HepG2 (cell line): ENCODE data around the gene PTPRD. TPM values are rescaled to one million over a fixed set of nuclear protein-coding genes. Genes with fewer than 3 reads are reported as not detected.

Experiments
- ATAC-seq: fragments of 200-7000 bp; cut with Tn5 transposase; 3 replicates; pipeline ENCODE4 v1.9.1; 2020; ENCODE audit warnings: mild to moderate bottlenecking, moderate library complexity
- BruUV-seq: library from RNA; stranded (reverse); fragments of 400-500 nt; replicated peaks from 2 replicates; lab custom pipeline; 2021; lab: Mats Ljungman, UMichigan
- CTCF ChIA-PET: fragments of 300-600 bp; formaldehyde crosslinking; extraction: SDS; loops from one replicate; lab custom pipeline; 2021; ENCODE audit warnings: low total read pairs, inconsistent platforms, low intra/inter-chr PET ratio; lab: Yijun Ruan, JAX
- POLR2A ChIA-PET: fragments of 350-600 bp; sonication (Branson Sonifier 250); formaldehyde crosslinking; loops from one replicate; lab custom pipeline; 2020; ENCODE audit warnings: antibody characterized with exemption, inconsistent platforms; lab: Yijun Ruan, JAX
- DNase-seq: peaks from one replicate; pipeline ENCODE4 v3.0.0-alpha.2; 2015; ENCODE audit warnings: low spot score
- FAIRE-seq: peaks from 3 replicates; lab custom pipeline; 2011; peaks lifted over from hg19 to GRCh38; lab: Jason Lieb, UNC
- H2AFZ ChIP-seq: one replicate; pipeline ENCODE4 v1.6.1; 2011; ENCODE audit warnings: low read length, inconsistent platforms
- H3K27ac ChIP-seq: fragments of 300-600 bp; 3 replicates; pipeline ENCODE4 v1.8.0; 2011; ENCODE audit warnings: mixed run types, mild to moderate bottlenecking, mixed read lengths, low read length, inconsistent platforms; ENCODE audit not compliant: insufficient read depth; ENCODE audit errors: extremely low read length
- H3K27me3 ChIP-seq, 2 experiments: fragments of 200-600 bp in 1 of 2; 2 replicates in 1 of 2; 3 replicates in 1 of 2; pipeline versions ENCODE4 v1.6.0 to v1.8.0; 2011; ENCODE audit warnings: low read length in 2 of 2, mild to moderate bottlenecking in 2 of 2, moderate library complexity in 2 of 2, inconsistent platforms in 1 of 2; ENCODE audit not compliant: insufficient read depth in 2 of 2, control insufficient read depth in 1 of 2
- H3K36me3 ChIP-seq, 2 experiments: fragments of 200-600 bp in 1 of 2; replicated peaks in 1 of 2; 2 replicates in 1 of 2; 3 replicates in 1 of 2; pipeline versions ENCODE4 v1.5.1 to v1.8.0; 2011; ENCODE audit warnings: low read length in 2 of 2, inconsistent platforms in 1 of 2; ENCODE audit not compliant: insufficient read depth in 2 of 2, control insufficient read depth in 1 of 2
- H3K4me1 ChIP-seq: 2 replicates; pipeline ENCODE4 v1.5.1; 2012; ENCODE audit warnings: low read length, inconsistent platforms; ENCODE audit not compliant: insufficient read depth
- H3K4me2 ChIP-seq: 2 replicates; pipeline ENCODE4 v1.6.0; 2011; ENCODE audit warnings: low read depth, low read length, inconsistent platforms
- H3K4me3 ChIP-seq, 3 experiments: fragments of 200-600 bp in 1 of 3; sonication (generic), shearing (Covaris generic) in 1 of 3; replicated peaks in 1 of 3; 2 replicates each; pipeline ENCODE4 v1.5.1; 2011 to 2016; ENCODE audit warnings: low read length in 3 of 3, inconsistent platforms in 2 of 3, low read depth in 2 of 3, mild to moderate bottlenecking in 2 of 3, control low read depth in 1 of 3, mixed read lengths in 1 of 3; ENCODE audit not compliant: insufficient read depth in 1 of 3
- H3K79me2 ChIP-seq: one replicate; pipeline ENCODE4 v1.6.1; 2011; ENCODE audit warnings: low read length, inconsistent platforms; ENCODE audit not compliant: insufficient read depth
- H3K9ac ChIP-seq: 2 replicates; pipeline ENCODE4 v1.6.0; 2011; ENCODE audit warnings: mild to moderate bottlenecking, low read depth, low read length, inconsistent platforms; ENCODE audit not compliant: insufficient read depth
- H3K9me3 ChIP-seq: 2 replicates; pipeline ENCODE4 v1.5.1; 2012; ENCODE audit warnings: mild to moderate bottlenecking, low read length
- H4K20me1 ChIP-seq: 2 replicates; pipeline ENCODE4 v1.6.0; 2011; ENCODE audit warnings: inconsistent platforms, mild to moderate bottlenecking, low read length, moderate library complexity; ENCODE audit not compliant: insufficient read depth
- ETV5 ChIP-seq: IDR thresholded peaks from 2 replicates; pipeline ENCODE4 v1.6.1; 2018; ENCODE audit warnings: missing biosample characterization, missing genetic modification reagents, inconsistent platforms, borderline replicate concordance
- KAT2B ChIP-seq: fragments of 150-350 bp; IDR thresholded peaks from 2 replicates; pipeline ENCODE4 v1.6.1; 2014; ENCODE audit warnings: low read depth, low read length, borderline replicate concordance
- MED8 ChIP-seq: sonication (generic); formaldehyde crosslinking; IDR thresholded peaks from 2 replicates; pipeline ENCODE4 v1.8.1; 2023; ENCODE audit warnings: mild to moderate bottlenecking, missing genetic modification reagents; ENCODE audit not compliant: insufficient replicate concordance
- NFATC3 ChIP-seq: sonication (generic); formaldehyde crosslinking; IDR thresholded peaks from 2 replicates; pipeline ENCODE4 v1.5.1; 2020; ENCODE audit warnings: mild to moderate bottlenecking, missing genetic modification reagents
- PRDM10 ChIP-seq: sonication (generic); formaldehyde crosslinking; IDR thresholded peaks from 2 replicates; pipeline ENCODE4 v1.4.0; 2020; ENCODE audit warnings: low read depth, missing genetic modification reagents
- TFAP4 ChIP-seq: sonication (generic); IDR thresholded peaks from 2 replicates; pipeline ENCODE4 v1.6.1; 2016; ENCODE audit warnings: low read depth, borderline replicate concordance
- ZBTB20 ChIP-seq: sonication (generic); formaldehyde crosslinking; IDR thresholded peaks from 2 replicates; pipeline ENCODE4 v1.8.1; 2023; ENCODE audit warnings: missing genetic modification reagents, low read depth, mild to moderate bottlenecking, borderline replicate concordance
- ZNF17 ChIP-seq: sonication (generic); formaldehyde crosslinking; IDR thresholded peaks from 2 replicates; pipeline ENCODE4 v1.5.0; 2020; ENCODE audit warnings: mild to moderate bottlenecking, missing genetic modification reagents
- WGBS: methylation state at CpG from one replicate; pipeline ENCODE4 v1.1.6; 2017; ENCODE audit warnings: low lambda C conversion rate; 5-methylcytosine and 5-hydroxymethylcytosine counted together
- in situ Hi-C: cut with HindIII; loops from 2 replicates; pipeline ENCODE4 v1.10.0; 2017; ENCODE audit warnings: low pct_unique_long_range_greater_than_20kb; ENCODE audit not compliant: extremely low pct_ligation_motif_present
- intact Hi-C: fragments of 100-400 bp; cut with micrococcal nuclease; formaldehyde crosslinking; loops from one replicate; pipeline ENCODE4 v1.10.0; 2022; ENCODE audit not compliant: unreplicated experiment
- polyA plus RNA-seq, 8 experiments: library from polyadenylated mRNA; depleted of rRNA in 3 of 8; stranded (reverse) in 7 of 8; unstranded in 1 of 8; fragments of >200 nt; fragmentation: Illumina TruSeq in 4 of 8; extraction: Trizol in 4 of 8; gene quantifications; 2 replicates each; pipeline versions ENCODE4 v1.2.1 to v1.2.3, GENCODE V29; 2011 to 2016; ENCODE audit warnings: low read depth in 4 of 8, missing spikeins in 1 of 8, mixed read lengths in 1 of 8; ENCODE audit not compliant: insufficient read depth in 1 of 8
- total RNA-seq, 5 experiments: library from RNA; depleted of rRNA; stranded (reverse); fragments of >200 nt; fragmentation: Illumina TruSeq; extraction: Trizol; gene quantifications; 2 replicates each; pipeline ENCODE4 v1.2.3, GENCODE V29; 2016; ENCODE audit warnings: low read depth in 1 of 5

The PTPRD gene
- total and polyA plus RNA-seq, 2 of the 13 experiments (the other 11 are each of a cell fraction or from before 2014, with no cell fraction given): 0.05 TPM; not detected in 1

DNA sequence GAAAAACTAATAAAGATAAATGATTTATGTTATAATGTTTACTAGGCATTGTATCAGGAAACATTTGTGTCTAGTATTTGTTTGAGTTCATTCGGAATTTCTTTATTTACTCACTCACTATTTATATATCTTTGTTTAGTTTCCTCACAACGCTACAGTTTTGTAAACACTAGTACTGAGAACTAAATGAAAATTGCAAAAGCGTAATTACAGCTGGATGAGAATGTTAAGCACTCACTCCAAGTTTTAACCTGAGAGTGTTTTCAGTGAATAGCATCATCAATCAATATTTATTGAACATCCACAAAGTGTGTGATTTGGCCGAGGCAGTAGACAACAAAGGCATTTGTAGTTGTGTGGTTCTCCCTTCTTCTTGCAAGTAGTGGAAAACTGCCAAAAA lies 1843.6 kb downstream of the PTPRD start:
- POLR2A ChIA-PET: no interaction called here
- in situ Hi-C loops: no loop called here
- Histone ChIP-seq H3K27ac (no peak overlapping the region), H3K9ac (no peak overlapping the region), H3K36me3 (no peaks in the 10 kb centered on the region), H4K20me1 (no peaks in the 10 kb centered on the region), H3K4me2 (no peak overlapping the region), H3K4me1 (no peaks in the 10 kb centered on the region), H3K79me2 (no peaks in the 10 kb centered on the region), H3K27me3 (no peaks in the 10 kb centered on the region)
- no peak for ATAC-seq
- WGBS: 1% methylated on average over 4 of the region's 4 CpGs
- FAIRE-seq: no peak
- no TSS peak for BruUV-seq
- intact Hi-C loops: loop anchor here (10.0 kb wide), 1 partner anchor 56 kb away; no protein-coding TSS in a partner anchor
- no peak for DNase-seq
- TF ChIP-seq KAT2B (peak; percentile 44; the same call in 1 of the 2 replicates), TFAP4 (no peak), PRDM10 (no peak), MED8 (CRISPR knock-in tag) (no peak), ETV5 (no peak), NFATC3 (no peak), ZNF17 (no peak), ZBTB20 (no peak)
- TF ChIP-seq, all 625 proteins: peak for 1
- H3K9me3 ChIP-seq: no peaks in the 10 kb centered on the region
- no peak overlapping the region for H2AFZ ChIP-seq
- no peak overlapping the region for H3K4me3 ChIP-seq
- CTCF ChIA-PET: no interaction called here
